22Rv1 (cell line): ENCODE data around the gene CNPY4.

Experiments
- ZFX ChIP-seq: fragments of 450-650 bp; IDR thresholded peaks from 2 replicates; pipeline ENCODE4 v1.6.1; 2017; ENCODE audit warnings: antibody characterized with exemption, borderline replicate concordance
- TF ChIP-seq, protein P1 (sequence below): fragments of 450-650 bp; IDR thresholded peaks from 2 replicates; pipeline ENCODE4 v1.5.1; 2017; ENCODE audit warnings: mild to moderate bottlenecking

DNA sequence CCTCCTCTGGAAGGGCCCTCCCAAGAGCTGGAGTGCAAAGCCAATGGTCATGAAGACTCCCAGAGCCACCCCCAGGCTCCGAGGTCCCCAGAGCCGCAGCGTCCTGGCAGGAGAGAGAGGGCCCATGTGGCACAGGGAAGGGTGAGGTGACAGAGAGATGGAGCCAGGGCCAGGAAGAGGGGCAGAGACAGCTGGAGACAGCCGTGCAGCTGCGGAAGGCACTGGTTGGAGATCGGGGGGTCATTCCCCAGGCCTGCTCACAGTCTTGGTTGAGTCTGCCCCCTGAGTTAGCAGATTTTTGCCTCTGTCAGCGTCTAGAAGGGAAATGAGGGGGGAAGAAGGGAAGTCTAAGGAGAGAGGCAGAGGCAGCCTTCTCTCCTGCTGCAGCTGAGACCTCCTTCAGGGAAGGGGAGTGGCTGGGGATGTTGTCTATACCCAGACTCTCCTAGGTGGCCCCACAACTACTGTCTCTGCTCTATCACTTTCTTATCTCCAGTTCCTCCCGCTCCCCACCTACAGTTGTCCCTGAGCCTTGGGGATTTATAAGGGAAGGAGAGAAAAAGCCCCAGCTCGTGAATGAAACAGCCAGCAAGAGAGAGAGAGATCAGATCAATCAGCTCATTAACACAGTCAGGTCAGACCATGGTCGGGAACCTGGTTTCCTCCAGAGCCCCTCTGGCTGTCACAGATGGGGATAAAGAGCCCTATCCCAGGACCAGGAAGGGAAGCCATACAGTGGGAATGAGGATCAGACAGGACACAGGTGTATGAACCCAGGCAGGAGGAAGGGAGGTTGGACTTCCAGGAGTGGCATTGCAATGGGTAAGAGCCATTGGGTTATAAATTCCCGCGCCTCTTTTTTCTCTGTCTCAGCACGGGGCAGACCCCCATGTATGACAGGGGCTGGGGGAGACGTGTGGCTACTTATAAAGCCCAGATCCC, 47.8 kb downstream of the CNPY4 start:
- TF ChIP-seq, protein P1, sequence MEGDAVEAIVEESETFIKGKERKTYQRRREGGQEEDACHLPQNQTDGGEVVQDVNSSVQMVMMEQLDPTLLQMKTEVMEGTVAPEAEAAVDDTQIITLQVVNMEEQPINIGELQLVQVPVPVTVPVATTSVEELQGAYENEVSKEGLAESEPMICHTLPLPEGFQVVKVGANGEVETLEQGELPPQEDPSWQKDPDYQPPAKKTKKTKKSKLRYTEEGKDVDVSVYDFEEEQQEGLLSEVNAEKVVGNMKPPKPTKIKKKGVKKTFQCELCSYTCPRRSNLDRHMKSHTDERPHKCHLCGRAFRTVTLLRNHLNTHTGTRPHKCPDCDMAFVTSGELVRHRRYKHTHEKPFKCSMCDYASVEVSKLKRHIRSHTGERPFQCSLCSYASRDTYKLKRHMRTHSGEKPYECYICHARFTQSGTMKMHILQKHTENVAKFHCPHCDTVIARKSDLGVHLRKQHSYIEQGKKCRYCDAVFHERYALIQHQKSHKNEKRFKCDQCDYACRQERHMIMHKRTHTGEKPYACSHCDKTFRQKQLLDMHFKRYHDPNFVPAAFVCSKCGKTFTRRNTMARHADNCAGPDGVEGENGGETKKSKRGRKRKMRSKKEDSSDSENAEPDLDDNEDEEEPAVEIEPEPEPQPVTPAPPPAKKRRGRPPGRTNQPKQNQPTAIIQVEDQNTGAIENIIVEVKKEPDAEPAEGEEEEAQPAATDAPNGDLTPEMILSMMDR: no peak
- no peak for TF ChIP-seq ZFX
